ENCODE data around the gene NT5DC4. TPM values are rescaled to one million over a fixed set of nuclear protein-coding genes. Genes with fewer than 3 reads are reported as not detected.

The NT5DC4 gene
- 0.05 to 0.13 TPM in 2 of 5 replicates, not detected in the others for total RNA-seq (2022; extraction: Qiagen RNA extraction; ENCODE audit: low read depth)

GRCh38 chr2:112720785-112721184 lies at the start of gene NT5DC4:
Gene NT5DC4, plus strand, starts transcription at chr2:112721020. Its CDS starts 60 bp downstream, at chr2:112721080.

GRCh38 chr2:112764071-112765044 lies 43.5 kb downstream of the NT5DC4 start, which contains the start of gene CKAP2L:
Gene CKAP2L, minus strand, starts transcription at chr2:112764609. Its CDS starts 11 bp downstream, at chr2:112764598.

GRCh38 chr2:112784199-112785189 lies 63.7 kb downstream of the NT5DC4 start, which contains the start of gene IL1A:
Gene IL1A, minus strand, starts transcription at chr2:112784493. Its CDS starts 723 bp downstream, at chr2:112783770.

Other genes with a start within 250 kb of the NT5DC4 start
- 29.6 to 41.5 TPM (median 40.4 TPM) in 5 replicates for gene TTL, start 238.9 kb upstream of the NT5DC4 start, total RNA-seq (2022; extraction: Qiagen RNA extraction; ENCODE audit: low read depth)
- 24.4 to 30.1 TPM (median 26.2 TPM) in 5 replicates for gene POLR1B, start 178.6 kb upstream of the NT5DC4 start, total RNA-seq (2022; extraction: Qiagen RNA extraction; ENCODE audit: low read depth)
- gene CHCHD5, start 136.4 kb upstream of the NT5DC4 start, total RNA-seq (2022; extraction: Qiagen RNA extraction; ENCODE audit: low read depth) = 54.4 to 74.6 TPM (median 63.8 TPM) in 5 replicates
- 125 to 144 TPM (median 138 TPM) in 5 replicates for gene SLC20A1, start 75.1 kb upstream of the NT5DC4 start, total RNA-seq (2022; extraction: Qiagen RNA extraction; ENCODE audit: low read depth)
- 8.6 to 19.4 TPM (median 14.2 TPM) in 5 replicates for gene CKAP2L, start 43.6 kb downstream of the NT5DC4 start, total RNA-seq (2022; extraction: Qiagen RNA extraction; ENCODE audit: low read depth)
- 0.10 to 0.23 TPM (median 0.12 TPM) in 5 replicates for gene IL1A, start 63.5 kb downstream of the NT5DC4 start, total RNA-seq (2022; extraction: Qiagen RNA extraction; ENCODE audit: low read depth)
- gene IL1B, start 115.8 kb downstream of the NT5DC4 start, total RNA-seq (2022; extraction: Qiagen RNA extraction; ENCODE audit: low read depth) = 0.34 to 0.58 TPM (median 0.41 TPM) in 4 of 5 replicates, not detected in the other
- gene IL37, start 190.1 kb downstream of the NT5DC4 start, total RNA-seq (2022; extraction: Qiagen RNA extraction; ENCODE audit: low read depth) = not detected in 5 replicates

Measured in A549 treated with RU486 at 1 μM for 4 hours (cell line).